AG09309 (cell line): ENCODE measurements around the gene CFAP68.
"Not testable (repeated sequence)": the region's sequence is repeated elsewhere in the genome, so short reads cannot be mapped to it uniquely, and the experiment has no call there.

Experiments
- DNase-seq: peaks from one replicate; pipeline ENCODE4 v3.0.0-alpha.2; 2010; ENCODE audit warnings: low read depth
- H3K4me3 ChIP-seq: 2 replicates; pipeline ENCODE4 v1.5.1; 2011; ENCODE audit warnings: mild to moderate bottlenecking, low read depth, low read length, moderate library complexity; ENCODE audit not compliant: control insufficient read depth
- CTCF ChIP-seq: IDR thresholded peaks from 2 replicates; pipeline ENCODE4 v1.5.1; 2011; ENCODE audit warnings: mild to moderate bottlenecking, low read depth, low read length, inconsistent platforms; ENCODE audit not compliant: insufficient read depth, control insufficient read depth; ENCODE audit errors: missing control alignments

Gene CFAP68

GRCh38 chr11:111878385-111878848 is 924 bp upstream of the CFAP68 start:
- DNase-seq, result no peak
- peak overlapping the region; percentile 78 for H3K4me3 ChIP-seq
- no peak for TF ChIP-seq CTCF

- no peak for DNase-seq
- peak overlapping the region; percentile 78 for H3K4me3 ChIP-seq
- TF ChIP-seq CTCF, result no peak
These were observed 258 bp downstream of the CFAP68 start for GRCh38 chr11:111879637-111879960.

GRCh38 chr11:111882202-111882601 is 2.9 kb downstream of the CFAP68 start:
- no peak overlapping the region for H3K4me3 ChIP-seq
- no peak for TF ChIP-seq CTCF
- no peak for DNase-seq

- not testable (repeated sequence) for H3K4me3 ChIP-seq, DNase-seq
These were observed 5.7 kb downstream of the CFAP68 start for GRCh38 chr11:111885053-111885452.

GRCh38 chr11:111886032-111886431 is 6.7 kb downstream of the CFAP68 start:
- H3K4me3 ChIP-seq, result no peak overlapping the region
- no peak for TF ChIP-seq CTCF

GRCh38 chr11:111886844-111887243 is 7.5 kb downstream of the CFAP68 start:
- TF ChIP-seq CTCF, result no peak
- H3K4me3 ChIP-seq, result no peak overlapping the region
- DNase-seq, result no peak

More at GRCh38 chr11:111886032-111886431, 6.7 kb downstream of the CFAP68 start:
- no peak for DNase-seq

- no peak overlapping the region for H3K4me3 ChIP-seq
- TF ChIP-seq CTCF, result no peak
- DNase-seq, result no peak
These were observed 26.1 kb downstream of the CFAP68 start for GRCh38 chr11:111905411-111905810.
